DMS114 treated with DMSO at 0.1 percent for 48 hours (cell line): ENCODE measurements around the gene SLC38A2.

Experiments
- DNase-seq: peaks from one replicate; lab custom pipeline; 2025; ENCODE audit not compliant: unreplicated experiment; lab: John Stamatoyannopoulos, UW

Gene SLC38A2

GRCh38 chr12:46376579-46376978, 4.0 kb upstream of the SLC38A2 start:
- no peak for DNase-seq

- DNase-seq: no peak
These were observed 2.1 kb upstream of the SLC38A2 start for GRCh38 chr12:46374711-46375110.

- peak; percentile 78 for DNase-seq
These were observed 1.7 kb upstream of the SLC38A2 start for GRCh38 chr12:46374310-46374709.

- DNase-seq: no peak
These were observed 1.0 kb upstream of the SLC38A2 start for GRCh38 chr12:46373301-46374296.

- no peak for DNase-seq
These were observed 642 bp downstream of the SLC38A2 start for GRCh38 chr12:46371718-46372543.

GRCh38 chr12:46370792-46371717, 1.5 kb downstream of the SLC38A2 start:
- peak; percentile 84 for DNase-seq

- no peak for DNase-seq
These were observed 2.2 kb downstream of the SLC38A2 start for GRCh38 chr12:46370380-46370734.

- DNase-seq: no peak
These were observed 2.8 kb downstream of the SLC38A2 start for GRCh38 chr12:46369474-46370379.

GRCh38 chr12:46369095-46369473, 3.5 kb downstream of the SLC38A2 start:
- no peak for DNase-seq

GRCh38 chr12:46368684-46369083, 3.9 kb downstream of the SLC38A2 start:
- DNase-seq: no peak

GRCh38 chr12:46368138-46368537, 4.4 kb downstream of the SLC38A2 start:
- no peak for DNase-seq

- no peak for DNase-seq
These were observed 5.1 kb downstream of the SLC38A2 start for GRCh38 chr12:46367351-46368029.

- no peak for DNase-seq
These were observed 5.8 kb downstream of the SLC38A2 start for GRCh38 chr12:46366771-46367170.

GRCh38 chr12:46365951-46366379, 6.6 kb downstream of the SLC38A2 start:
- no peak for DNase-seq

- DNase-seq: no peak
These were observed 7.6 kb downstream of the SLC38A2 start for GRCh38 chr12:46364777-46365580.

GRCh38 chr12:46364300-46364696, 8.3 kb downstream of the SLC38A2 start:
- no peak for DNase-seq

GRCh38 chr12:46363582-46364299, 8.8 kb downstream of the SLC38A2 start:
- DNase-seq: no peak
